ENCODE results near the gene DPP10.

DPP10 gene

GRCh38 chr2:115842306-115842705, 1399.9 kb downstream of the DPP10 start:
- no peak for TF ChIP-seq CTCF (conservative IDR thresholded peaks at IDR 0.05)
- no peak overlapping the region for H3K27ac ChIP-seq

- no peak for TF ChIP-seq CTCF (conservative IDR thresholded peaks at IDR 0.05)
- no peak overlapping the region for H3K27ac ChIP-seq
Observed at GRCh38 chr2:115848192-115848591, 1405.8 kb downstream of the DPP10 start.

- no peak for TF ChIP-seq CTCF (conservative IDR thresholded peaks at IDR 0.05)
- H3K27ac ChIP-seq: no peak overlapping the region
Observed at GRCh38 chr2:115867024-115867423, 1424.6 kb downstream of the DPP10 start.

GRCh38 chr2:115874427-115874826, 1432.0 kb downstream of the DPP10 start:
- H3K27ac ChIP-seq: no peak overlapping the region
- TF ChIP-seq CTCF (conservative IDR thresholded peaks at IDR 0.05): no peak

GRCh38 chr2:115880558-115880957, 1438.1 kb downstream of the DPP10 start:
- no peak overlapping the region for H3K27ac ChIP-seq
- TF ChIP-seq CTCF (conservative IDR thresholded peaks at IDR 0.05): no peak; the same call in 1 of the 2 replicates

GRCh38 chr2:115887209-115887776, 1444.9 kb downstream of the DPP10 start:
- no peak for TF ChIP-seq CTCF (conservative IDR thresholded peaks at IDR 0.05)
- H3K27ac ChIP-seq: no peak overlapping the region
